ENCODE results near the gene WDR82.
A peak's percentile ranks its signal among the peaks of the same experiment; 100 is the strongest.

The WDR82 gene

GRCh38 chr3:52278510-52279069 is at the start of gene WDR82:
Gene WDR82, minus strand, starts transcription at chr3:52278649. Its CDS starts 288 bp downstream, at chr3:52278361.
- H3K9me3 ChIP-seq (ENCODE audit: low read length) = no peaks in the 10 kb centered on the region
- H3K27me3 ChIP-seq (ENCODE audit: insufficient read depth, low read length) = no peaks in the 10 kb centered on the region
- peaks cover 16% of the 10 kb centered on the region for H3K36me3 ChIP-seq (ENCODE audit: insufficient read depth, low read length)
- H3K4me3 ChIP-seq (ENCODE audit: low read length) = peak within 1 kb of the TSS; percentile 84
- peaks cover 41% of the 10 kb centered on the region for H3K4me1 ChIP-seq (ENCODE audit: insufficient read depth, low read length)
- H2AFZ ChIP-seq (ENCODE audit: low read depth, low read length) = no peak within 1 kb of the TSS

DNA sequence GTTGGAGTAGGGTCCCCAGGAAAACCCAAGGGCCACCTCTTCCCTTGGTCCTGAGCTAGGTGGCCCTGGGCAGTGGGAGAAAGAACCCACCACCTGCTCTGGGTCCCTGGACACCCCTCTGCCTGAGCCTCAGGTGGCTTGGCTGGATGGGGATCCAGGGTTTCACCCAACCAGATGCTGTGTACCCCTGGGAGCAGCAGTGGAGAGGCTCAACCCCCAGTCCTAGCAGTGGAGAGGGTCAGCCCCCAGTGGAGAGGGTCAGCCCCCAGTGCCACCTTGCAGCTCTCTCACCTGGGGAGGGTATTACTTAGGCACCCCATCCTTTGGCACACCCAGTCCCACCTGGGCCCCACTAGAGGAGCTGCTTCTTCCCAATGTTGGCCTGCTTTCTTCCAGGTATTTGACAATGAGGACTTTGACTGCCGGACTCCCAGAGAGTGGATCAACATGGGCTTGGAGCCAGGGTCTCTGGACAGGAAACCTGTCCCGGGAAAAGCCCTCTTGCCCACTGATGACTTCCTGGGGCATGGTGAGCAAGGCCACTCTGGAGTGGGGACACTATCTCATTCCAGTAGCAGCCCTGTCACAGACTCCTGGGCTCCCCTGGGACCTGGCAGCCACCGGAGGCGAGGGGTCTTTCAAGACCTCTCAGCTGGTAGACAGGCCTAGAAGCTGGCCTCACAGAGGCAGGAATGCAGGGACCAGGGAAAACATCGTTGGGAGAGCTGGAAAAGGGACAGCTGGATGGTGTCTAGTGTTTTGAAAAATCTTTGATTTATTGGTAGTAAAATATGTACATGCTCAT is 49.2 kb upstream of the WDR82 start:
- Histone ChIP-seq H3K4me1 (ENCODE audit: insufficient read depth, low read length) (peaks cover 6% of the 10 kb centered on the region), H3K27me3 (ENCODE audit: insufficient read depth, low read length) (no peaks in the 10 kb centered on the region), H3K4me3 (ENCODE audit: low read length) (no peak overlapping the region), H2AFZ (ENCODE audit: low read depth, low read length) (no peak overlapping the region), H3K36me3 (ENCODE audit: insufficient read depth, low read length) (no peaks in the 10 kb centered on the region), H3K9me3 (ENCODE audit: low read length) (no peaks in the 10 kb centered on the region)

DNA sequence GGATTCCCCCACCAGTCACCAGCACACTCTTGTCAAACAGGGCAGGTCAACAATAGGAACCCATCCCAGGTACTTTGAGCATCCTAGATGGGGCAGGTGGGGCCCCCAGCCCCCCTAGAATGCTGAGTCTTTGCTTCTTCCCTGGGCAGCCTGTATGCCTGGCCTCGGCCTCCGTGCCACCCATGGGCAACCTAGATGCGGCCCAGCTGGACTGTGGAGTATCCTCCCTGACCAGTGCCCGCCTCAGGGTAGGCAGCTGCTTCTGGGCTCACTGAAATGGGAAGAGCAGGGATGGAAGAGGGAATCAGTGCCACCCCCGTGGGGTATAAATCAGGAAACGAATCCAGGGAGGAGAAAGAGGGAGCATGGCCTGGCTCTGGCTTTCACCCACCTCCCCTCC is 48.5 kb upstream of the WDR82 start:
- no peaks in the 10 kb centered on the region for H3K27me3 ChIP-seq (ENCODE audit: insufficient read depth, low read length)
- H3K4me1 ChIP-seq (ENCODE audit: insufficient read depth, low read length) = peaks cover 6% of the 10 kb centered on the region
- no peak overlapping the region for H3K4me3 ChIP-seq (ENCODE audit: low read length)

DNA sequence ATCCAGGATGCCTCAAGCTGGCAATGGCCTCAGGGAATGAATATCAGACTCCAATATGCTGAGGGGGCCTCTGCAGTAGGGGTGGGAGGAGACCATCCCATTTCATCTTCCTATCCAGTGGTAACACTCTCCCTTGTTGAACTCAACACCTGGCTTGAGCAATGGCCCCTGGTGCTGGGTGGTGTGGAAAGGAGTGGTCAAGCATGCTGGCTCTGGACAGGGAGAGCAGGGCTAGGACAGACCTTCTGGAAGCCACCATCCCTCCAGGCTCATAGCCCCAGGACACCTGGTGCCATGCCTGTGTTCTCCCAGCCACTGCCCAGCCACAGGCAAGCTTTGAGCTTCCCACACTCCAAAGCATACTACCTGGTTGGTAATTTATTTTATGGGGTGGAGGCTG is 47.2 kb upstream of the WDR82 start:
- peaks cover 6% of the 10 kb centered on the region for H3K4me1 ChIP-seq (ENCODE audit: insufficient read depth, low read length)
- H3K27me3 ChIP-seq (ENCODE audit: insufficient read depth, low read length) = no peaks in the 10 kb centered on the region
- H3K9me3 ChIP-seq (ENCODE audit: low read length) = no peaks in the 10 kb centered on the region
- H2AFZ ChIP-seq (ENCODE audit: low read depth, low read length) = no peak overlapping the region
- no peak overlapping the region for H3K4me3 ChIP-seq (ENCODE audit: low read length)
- no peaks in the 10 kb centered on the region for H3K36me3 ChIP-seq (ENCODE audit: insufficient read depth, low read length)

More for the DNA sequence above, 48.5 kb upstream of the WDR82 start:
- H3K36me3 ChIP-seq (ENCODE audit: insufficient read depth, low read length) = no peaks in the 10 kb centered on the region
- H2AFZ ChIP-seq (ENCODE audit: low read depth, low read length) = no peak overlapping the region
- H3K9me3 ChIP-seq (ENCODE audit: low read length) = no peaks in the 10 kb centered on the region

DNA sequence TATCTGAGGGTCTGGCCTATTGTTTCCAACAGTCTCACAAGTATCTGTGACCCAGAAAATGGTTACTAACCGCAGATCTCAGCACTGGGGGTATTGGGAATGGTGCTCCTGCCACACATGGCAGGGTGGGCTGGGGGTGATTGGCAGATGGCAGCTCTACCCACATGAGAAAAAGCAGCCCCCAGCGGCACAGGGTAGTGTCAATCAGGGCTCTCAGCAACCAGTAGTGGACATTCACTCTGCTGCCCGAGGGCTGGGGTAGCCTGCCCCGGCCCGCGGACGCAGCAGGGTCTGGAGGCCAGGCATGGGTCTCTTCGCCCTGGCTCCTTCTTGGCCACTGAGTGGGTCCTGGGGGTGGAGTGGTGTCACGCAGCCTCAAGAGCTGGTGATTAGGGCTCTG is 46.2 kb upstream of the WDR82 start:
- H3K27me3 ChIP-seq (ENCODE audit: insufficient read depth, low read length) = no peaks in the 10 kb centered on the region
- H3K4me1 ChIP-seq (ENCODE audit: insufficient read depth, low read length) = peaks cover 13% of the 10 kb centered on the region
- H3K9me3 ChIP-seq (ENCODE audit: low read length) = no peaks in the 10 kb centered on the region
- H3K4me3 ChIP-seq (ENCODE audit: low read length) = no peak overlapping the region
- H2AFZ ChIP-seq (ENCODE audit: low read depth, low read length) = no peak overlapping the region
- H3K36me3 ChIP-seq (ENCODE audit: insufficient read depth, low read length) = no peaks in the 10 kb centered on the region

- H3K4me1 ChIP-seq (ENCODE audit: insufficient read depth, low read length) = peaks cover 16% of the 10 kb centered on the region
- H3K9me3 ChIP-seq (ENCODE audit: low read length) = no peaks in the 10 kb centered on the region
- no peaks in the 10 kb centered on the region for H3K27me3 ChIP-seq (ENCODE audit: insufficient read depth, low read length)
- no peak overlapping the region for H2AFZ ChIP-seq (ENCODE audit: low read depth, low read length)
- no peak overlapping the region for H3K4me3 ChIP-seq (ENCODE audit: low read length)
- H3K36me3 ChIP-seq (ENCODE audit: insufficient read depth, low read length) = no peaks in the 10 kb centered on the region
These were observed 45.3 kb upstream of the WDR82 start for GRCh38 chr3:52323526-52324295.

GRCh38 chr3:52322466-52322865 is 44.0 kb upstream of the WDR82 start:
- Histone ChIP-seq H3K4me3 (ENCODE audit: low read length) (no peak overlapping the region), H3K27me3 (ENCODE audit: insufficient read depth, low read length) (no peaks in the 10 kb centered on the region), H3K4me1 (ENCODE audit: insufficient read depth, low read length) (peaks cover 16% of the 10 kb centered on the region), H3K9me3 (ENCODE audit: low read length) (no peaks in the 10 kb centered on the region), H3K36me3 (ENCODE audit: insufficient read depth, low read length) (no peaks in the 10 kb centered on the region), H2AFZ (ENCODE audit: low read depth, low read length) (no peak overlapping the region)

GRCh38 chr3:52321481-52321880 is 43.0 kb upstream of the WDR82 start:
- H3K9me3 ChIP-seq (ENCODE audit: low read length) = no peaks in the 10 kb centered on the region

DNA sequence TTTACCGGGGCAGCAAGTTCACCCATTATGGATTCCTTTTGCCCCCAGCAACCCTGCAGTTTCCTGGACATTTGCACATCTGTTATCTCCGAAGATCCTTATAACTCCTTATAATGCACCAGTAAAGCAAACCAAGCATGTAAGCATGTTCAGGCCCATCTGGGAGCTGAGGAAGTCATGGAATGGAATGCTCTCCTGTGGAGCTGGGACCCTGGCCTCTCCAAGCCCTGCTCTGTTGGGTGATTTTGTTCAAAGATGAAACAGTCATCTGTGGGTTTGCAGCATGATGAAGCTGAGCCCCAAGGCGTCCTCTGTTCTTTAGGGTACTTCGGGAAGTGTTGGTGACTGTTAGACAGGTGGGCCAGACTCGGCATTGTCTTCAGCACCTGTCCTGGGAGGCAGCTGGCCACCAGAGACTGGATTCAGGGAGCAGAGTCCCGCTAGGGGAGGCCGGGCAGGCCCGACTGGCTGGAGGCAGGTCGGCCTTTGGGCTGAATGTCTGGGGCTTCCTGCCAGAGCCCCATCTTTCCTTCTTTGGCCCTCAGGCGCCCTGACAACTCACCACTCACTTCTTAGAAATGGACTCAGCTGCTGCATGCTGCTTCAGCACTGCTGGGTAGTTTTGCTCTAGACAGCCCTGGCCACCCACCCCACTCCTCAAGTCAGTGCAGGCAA is 41.6 kb upstream of the WDR82 start:
- Histone ChIP-seq H3K9me3 (ENCODE audit: low read length) (no peaks in the 10 kb centered on the region), H2AFZ (ENCODE audit: low read depth, low read length) (no peak overlapping the region), H3K4me3 (ENCODE audit: low read length) (no peak overlapping the region), H3K27me3 (ENCODE audit: insufficient read depth, low read length) (no peaks in the 10 kb centered on the region), H3K36me3 (ENCODE audit: insufficient read depth, low read length) (no peaks in the 10 kb centered on the region), H3K4me1 (ENCODE audit: insufficient read depth, low read length) (peaks cover 30% of the 10 kb centered on the region)

More at GRCh38 chr3:52321481-52321880, 43.0 kb upstream of the WDR82 start:
- Histone ChIP-seq H3K36me3 (ENCODE audit: insufficient read depth, low read length) (no peaks in the 10 kb centered on the region), H2AFZ (ENCODE audit: low read depth, low read length) (no peak overlapping the region), H3K4me3 (ENCODE audit: low read length) (no peak overlapping the region), H3K27me3 (ENCODE audit: insufficient read depth, low read length) (no peaks in the 10 kb centered on the region), H3K4me1 (ENCODE audit: insufficient read depth, low read length) (peaks cover 16% of the 10 kb centered on the region)

- H3K4me3 ChIP-seq (ENCODE audit: low read length) = no peak overlapping the region
- H3K36me3 ChIP-seq (ENCODE audit: insufficient read depth, low read length) = no peaks in the 10 kb centered on the region
- peaks cover 44% of the 10 kb centered on the region for H3K4me1 ChIP-seq (ENCODE audit: insufficient read depth, low read length)
These were observed 39.9 kb upstream of the WDR82 start for GRCh38 chr3:52318186-52318816.

DNA sequence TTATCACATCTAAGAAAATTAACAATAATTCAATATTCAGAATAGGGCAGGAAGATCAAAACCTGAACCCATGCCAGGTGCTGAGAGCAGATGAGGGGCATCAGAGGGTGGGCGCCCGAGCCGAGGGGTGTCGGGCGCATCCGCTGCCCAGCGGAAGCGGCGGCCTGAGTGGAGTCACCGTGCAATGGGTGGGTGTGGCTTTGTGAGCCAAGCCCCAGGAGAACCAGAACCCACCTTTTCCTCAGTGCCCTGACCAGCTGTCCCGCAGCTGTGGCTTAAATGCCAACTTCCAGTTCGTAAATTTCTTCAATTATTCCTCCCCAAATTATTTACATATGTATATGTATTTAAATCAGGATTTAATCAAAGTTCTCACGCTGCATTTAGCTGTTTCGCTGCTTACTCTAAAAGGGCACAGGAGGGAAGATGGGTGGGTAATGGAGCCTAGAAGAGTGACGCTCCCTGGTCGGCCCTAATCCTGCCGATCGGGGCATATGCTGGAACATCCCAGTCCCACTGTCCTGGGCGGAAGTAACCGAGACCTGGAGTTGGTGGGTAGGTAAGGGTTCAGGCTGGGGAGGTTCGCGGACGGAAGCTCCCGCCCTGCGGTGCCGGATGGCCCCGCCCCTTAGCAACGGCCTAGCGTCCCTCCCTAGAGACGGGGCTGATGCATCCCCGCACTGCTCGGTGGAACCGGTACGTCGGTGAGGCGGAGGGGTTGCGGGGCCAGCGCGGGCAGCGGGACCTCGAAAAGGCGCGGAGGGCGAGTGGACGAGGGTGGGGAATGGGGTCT is 39.0 kb upstream of the WDR82 start:
- Histone ChIP-seq H3K4me3 (ENCODE audit: low read length) (no peak overlapping the region), H3K36me3 (ENCODE audit: insufficient read depth, low read length) (no peaks in the 10 kb centered on the region), H2AFZ (ENCODE audit: low read depth, low read length) (no peak overlapping the region), H3K27me3 (ENCODE audit: insufficient read depth, low read length) (no peaks in the 10 kb centered on the region), H3K9me3 (ENCODE audit: low read length) (no peaks in the 10 kb centered on the region), H3K4me1 (ENCODE audit: insufficient read depth, low read length) (peaks cover 48% of the 10 kb centered on the region)

More at GRCh38 chr3:52318186-52318816, 39.9 kb upstream of the WDR82 start:
- Histone ChIP-seq H3K9me3 (ENCODE audit: low read length) (no peaks in the 10 kb centered on the region), H3K27me3 (ENCODE audit: insufficient read depth, low read length) (no peaks in the 10 kb centered on the region), H2AFZ (ENCODE audit: low read depth, low read length) (no peak overlapping the region)

Data from neuron (in vitro differentiated cells).